Measurements from ENCODE around the gene HOXA1. TPM values are rescaled to one million over a fixed set of nuclear protein-coding genes. Genes with fewer than 3 reads are reported as not detected.

The HOXA1 gene
- total and polyA plus RNA-seq, 2 of the 8 experiments (the other 6 are each of a cell fraction or from before 2014, with no cell fraction given), result not detected

GRCh38 chr7:27130540-27131389, 35.0 kb upstream of the HOXA1 start, which contains the start of gene HOXA4 (continued):
- TF ChIP-seq ATF3 (IDR thresholded peaks at IDR 0.05; ENCODE audit: insufficient read depth, low read depth, low read length) (peak; percentile 91), BACH1 (IDR thresholded peaks at IDR 0.05; ENCODE audit: low read length) (0 out of 2 replicates have a peak, but pooled peaks have one; percentile 19), CHD7 (IDR thresholded peaks at IDR 0.05; ENCODE audit: insufficient replicate concordance, low read length) (no peak), ZNF274 (IDR thresholded peaks at IDR 0.05; ENCODE audit: borderline replicate concordance, extremely low read depth, low read length) (no peak), KDM1A (IDR thresholded peaks at IDR 0.05; ENCODE audit: borderline replicate concordance, low read length) (peak; percentile 72; the same call in 1 of the 2 replicates), RNF2 (IDR thresholded peaks at IDR 0.05; ENCODE audit: borderline replicate concordance, low read depth, low read length, missing control alignments, poor library complexity, severe bottlenecking) (peak; percentile 94), EP300 (IDR thresholded peaks at IDR 0.05; ENCODE audit: borderline replicate concordance in 1 of 2, low read depth in 2 of 2, low read length in 2 of 2) (no peak)
